Stimulated activated CD4-positive, alpha-beta T cell treated with anti-CD3 and anti-CD28 coated beads, TNF-alpha, amount 100 ng/mL, for 1 hour (primary cell): Measurements from ENCODE around the gene ZFAND6.
"Not testable (repeated sequence)": the region's sequence is repeated elsewhere in the genome, so short reads cannot be mapped to it uniquely, and the experiment has no call there.

Source experiments
- DNase-seq, 3 donors: peaks; one replicate each; pipeline ENCODE4 v3.0.0-alpha.2; 2020; ENCODE audit warnings: low read depth in 3 of 3, low spot score in 1 of 3

ZFAND6 gene

DNA sequence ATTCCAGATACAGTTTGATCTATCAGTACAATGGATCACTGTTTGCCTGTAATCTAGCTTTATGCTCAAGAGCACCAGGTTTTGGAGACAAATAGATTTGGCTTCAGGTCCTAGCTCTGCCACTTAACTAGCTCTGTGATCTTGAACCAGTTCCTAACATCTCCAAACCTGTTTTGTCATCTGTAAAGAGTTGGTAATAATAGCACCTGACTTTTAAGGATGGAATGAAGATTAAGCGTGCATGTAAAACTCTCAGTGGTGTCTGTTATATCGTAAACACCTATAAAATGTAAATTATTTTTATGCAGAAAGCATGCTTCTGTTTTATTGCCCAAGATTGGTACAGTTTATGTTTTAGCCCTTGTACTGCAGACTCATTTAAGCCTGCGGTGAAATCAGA, 36.5 kb downstream of the ZFAND6 start:
- DNase-seq, result no peak

DNA sequence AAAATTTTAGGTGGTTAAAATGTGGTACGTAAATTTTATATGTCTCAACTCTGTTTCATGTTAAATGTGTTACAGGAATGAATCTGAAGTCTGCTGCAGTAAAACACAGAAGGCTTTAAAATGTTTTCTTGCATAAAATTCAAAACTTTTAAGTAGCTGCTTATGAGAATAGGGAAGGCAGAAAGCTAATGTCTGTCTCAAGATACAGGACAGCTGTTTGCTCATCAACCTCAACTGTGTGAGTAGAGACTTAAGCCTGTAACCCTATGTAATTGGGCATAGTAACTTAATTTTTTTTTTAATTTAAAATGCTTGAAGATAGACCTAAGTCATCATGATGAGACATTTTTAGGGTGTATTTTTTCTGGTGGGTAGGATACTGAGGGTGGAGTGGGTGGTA, 38.9 kb downstream of the ZFAND6 start:
- DNase-seq, result no peak

DNA sequence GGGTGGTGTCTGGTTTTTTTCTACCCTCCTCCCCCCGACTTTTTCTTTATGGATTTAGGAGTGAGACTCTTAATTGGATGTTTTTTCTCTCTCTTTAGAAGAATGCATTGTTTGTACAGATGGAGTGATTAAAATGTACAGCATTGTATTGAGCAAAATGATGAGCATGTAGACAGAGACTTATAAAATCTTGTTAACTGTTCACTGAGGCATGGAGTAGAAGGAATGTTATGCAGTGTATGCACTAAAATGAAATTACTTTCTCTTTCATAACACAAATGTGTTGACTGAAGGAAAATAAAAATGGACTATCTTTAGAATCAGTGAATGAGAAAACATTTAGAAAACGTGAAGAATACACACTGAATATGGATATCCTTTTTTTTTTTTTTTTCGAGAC, 39.8 kb downstream of the ZFAND6 start:
- DNase-seq, result no peak

DNA sequence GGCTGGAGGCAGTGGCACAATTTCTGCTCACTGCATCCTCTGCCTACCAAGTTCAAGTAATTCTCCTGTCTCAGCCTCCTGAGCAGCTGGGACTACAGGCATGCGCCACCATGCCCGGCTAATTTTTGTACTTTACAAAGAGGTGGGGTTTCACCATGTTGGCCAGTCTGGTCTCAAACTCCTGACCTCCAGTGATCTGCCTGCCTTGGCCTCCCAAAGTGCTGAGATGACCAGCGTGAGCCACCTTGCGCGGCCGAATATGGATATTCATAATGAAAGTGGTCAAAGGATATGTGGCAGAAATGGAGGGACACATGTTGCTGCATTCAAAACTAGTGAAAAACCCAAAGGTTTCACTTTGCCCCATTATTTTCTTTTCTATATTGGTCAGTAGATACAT, 40.2 kb downstream of the ZFAND6 start:
- not testable (repeated sequence) for DNase-seq

DNA sequence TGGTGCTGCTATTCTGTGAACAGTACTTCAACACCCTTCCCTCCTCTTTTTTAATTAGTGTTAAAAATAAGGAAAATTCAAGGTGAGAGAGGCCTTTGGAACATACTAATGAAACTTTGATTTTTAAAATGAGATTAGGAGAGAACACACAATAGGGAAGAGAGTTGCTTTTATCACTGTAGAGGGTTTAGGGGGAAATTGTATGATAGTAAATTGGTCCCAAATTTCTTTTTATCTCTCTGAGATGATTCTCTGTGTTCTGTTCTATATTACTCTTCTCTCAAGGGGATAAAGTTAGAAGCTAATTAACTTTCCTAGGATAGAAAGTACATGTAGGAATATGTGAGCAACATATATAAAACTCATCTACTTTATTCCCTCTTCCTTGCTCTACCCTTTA, 40.8 kb downstream of the ZFAND6 start:
- no peak for DNase-seq

DNA sequence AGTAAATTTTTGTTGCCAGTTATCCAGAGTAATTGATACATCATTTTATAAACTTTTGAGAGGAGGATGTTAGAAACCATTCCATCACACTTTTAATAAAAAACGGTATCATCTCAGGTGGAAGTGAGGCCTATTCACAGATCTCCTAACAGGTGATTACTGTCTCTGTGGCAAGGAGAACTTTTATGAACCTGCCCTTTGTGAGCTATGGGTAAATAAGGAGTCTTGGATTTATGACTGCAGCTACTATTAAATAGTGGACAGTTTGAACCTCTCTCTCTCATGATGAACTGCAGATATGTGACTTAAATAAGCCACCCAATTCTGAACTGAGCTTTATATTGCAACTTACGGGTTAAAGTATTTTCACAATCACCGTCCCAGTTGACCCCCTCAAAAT, 45.7 kb downstream of the ZFAND6 start:
- no peak for DNase-seq

DNA sequence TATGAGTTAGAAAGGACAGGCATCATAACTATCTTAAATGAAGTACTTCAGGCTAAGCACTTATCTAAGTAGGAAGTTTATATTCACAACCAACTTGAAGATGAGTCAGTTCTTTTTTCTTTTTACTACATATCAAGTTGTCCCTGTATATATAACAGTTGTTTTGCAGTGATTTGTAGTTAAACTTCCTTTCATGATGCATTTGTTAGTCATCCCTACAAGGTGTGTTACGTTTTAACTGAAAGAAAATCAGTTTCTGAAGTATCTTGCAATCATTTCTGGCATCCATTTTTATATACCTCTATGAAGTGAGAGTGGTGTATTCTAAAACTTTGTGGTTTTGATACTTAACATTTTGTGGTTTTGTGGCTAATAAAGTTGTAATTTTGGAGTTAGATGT, 46.1 kb downstream of the ZFAND6 start:
- DNase-seq, result no peak

DNA sequence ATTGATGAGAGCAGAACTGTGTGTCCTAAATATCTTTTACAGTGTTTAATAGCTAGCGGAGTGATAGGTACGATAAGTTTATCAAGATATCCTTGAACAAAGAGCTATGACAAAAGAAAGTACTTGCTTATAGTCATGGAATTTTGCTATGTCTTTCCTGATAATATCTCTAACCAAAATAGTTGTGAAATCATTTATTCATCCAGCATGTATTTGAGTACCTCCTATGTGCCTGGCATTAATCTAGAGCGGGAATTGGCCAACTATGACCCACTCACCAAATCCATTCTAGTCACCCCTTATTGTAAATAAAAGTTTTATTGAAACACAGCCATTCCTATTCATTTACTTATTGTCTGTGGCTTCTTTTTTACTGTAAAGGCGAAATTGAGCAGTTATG, 46.6 kb downstream of the ZFAND6 start:
- no peak for DNase-seq

DNA sequence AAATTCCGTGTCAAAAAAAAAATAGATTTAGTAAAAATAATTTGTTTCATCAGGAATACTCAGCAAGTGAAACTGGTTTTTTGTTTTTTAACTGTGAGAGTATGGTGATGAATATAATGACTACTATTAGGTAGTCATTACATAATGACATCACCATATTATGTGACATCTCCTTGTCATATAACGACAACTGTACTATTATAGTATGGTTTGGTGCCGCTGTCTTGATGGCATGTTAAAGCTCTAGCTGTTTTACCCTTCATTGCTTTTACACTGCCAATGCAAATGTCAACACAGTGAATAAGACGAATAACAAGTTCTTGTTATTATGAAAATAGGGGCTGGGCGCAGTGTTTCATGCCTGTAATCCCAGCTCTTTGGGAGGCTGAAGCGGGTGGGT, 47.7 kb downstream of the ZFAND6 start:
- DNase-seq, result no peak

DNA sequence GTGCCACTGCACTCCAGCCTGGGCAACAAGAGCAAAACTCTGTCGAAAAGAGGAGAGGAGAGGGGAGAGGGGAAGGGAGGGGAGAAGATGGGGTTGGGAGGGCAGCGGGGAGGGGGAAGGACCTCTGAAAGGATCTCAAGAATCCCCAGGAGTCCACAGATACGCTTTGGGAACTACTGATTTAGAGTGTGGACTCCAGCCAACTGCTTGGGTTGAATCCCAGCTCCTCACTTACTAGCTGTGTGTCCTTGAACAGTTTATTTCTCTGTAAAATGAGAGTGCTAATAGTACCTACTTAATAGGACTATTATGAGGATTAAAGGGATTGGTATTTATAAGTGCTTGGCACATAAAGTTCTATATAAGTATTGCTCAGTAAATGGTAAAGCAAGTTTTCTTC, 48.3 kb downstream of the ZFAND6 start:
- no peak for DNase-seq

DNA sequence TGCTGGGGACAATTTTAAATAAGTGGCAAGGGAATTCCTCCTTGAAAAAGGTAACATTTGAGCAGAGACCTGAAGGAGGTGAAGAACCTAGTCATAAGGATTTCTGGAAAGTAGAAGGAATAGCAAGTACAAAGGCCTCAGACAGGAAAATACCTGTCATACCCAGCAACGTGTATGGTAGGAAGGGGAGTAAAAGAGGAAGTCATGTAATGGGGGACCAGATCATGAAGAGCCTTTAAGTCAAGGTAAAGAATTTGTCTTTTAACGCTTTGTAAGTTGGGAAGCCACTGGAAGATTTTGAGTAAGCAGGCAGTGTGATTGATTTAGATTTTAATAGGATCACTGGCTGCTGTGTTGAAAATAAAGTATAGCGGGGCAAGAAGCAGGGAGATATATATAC, 49.9 kb downstream of the ZFAND6 start:
- no peak for DNase-seq

DNA sequence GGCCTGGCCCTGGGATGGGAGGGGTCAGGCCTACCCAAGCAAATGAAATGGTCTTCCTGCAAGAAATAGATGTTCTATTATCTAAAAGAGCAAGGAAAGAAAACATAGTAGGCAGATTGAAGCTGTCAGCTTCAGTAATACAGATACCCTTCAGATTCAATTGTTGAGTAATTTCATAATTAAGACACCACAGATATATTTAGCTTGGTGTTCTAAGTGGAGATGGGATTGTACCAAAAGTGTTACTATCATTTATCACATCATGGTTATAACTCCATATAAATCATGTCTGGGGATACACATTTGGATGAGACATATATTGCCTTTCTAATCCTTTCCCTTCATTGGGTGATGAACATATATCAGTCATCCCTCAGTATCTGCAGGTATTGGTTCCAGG, 51.4 kb downstream of the ZFAND6 start:
- no peak for DNase-seq

DNA sequence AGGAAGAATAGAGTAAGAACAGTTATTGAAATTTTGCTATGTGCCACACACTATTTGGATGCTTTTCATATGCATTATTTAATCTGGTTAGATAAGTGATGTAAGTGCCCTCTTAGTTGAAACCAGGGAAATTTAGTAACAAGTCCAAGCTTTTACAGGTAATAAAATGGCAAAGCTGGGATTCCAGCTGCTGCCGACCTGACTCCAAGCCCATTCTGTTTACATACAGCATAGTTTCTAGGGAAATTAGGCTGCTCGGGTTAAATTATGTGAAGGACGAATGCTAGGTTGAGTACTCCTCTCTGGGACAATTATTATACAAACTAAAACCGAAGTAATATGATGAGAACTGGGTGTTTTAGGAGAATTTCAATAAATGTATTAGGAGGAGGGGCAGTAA, 54.6 kb downstream of the ZFAND6 start:
- no peak for DNase-seq

DNA sequence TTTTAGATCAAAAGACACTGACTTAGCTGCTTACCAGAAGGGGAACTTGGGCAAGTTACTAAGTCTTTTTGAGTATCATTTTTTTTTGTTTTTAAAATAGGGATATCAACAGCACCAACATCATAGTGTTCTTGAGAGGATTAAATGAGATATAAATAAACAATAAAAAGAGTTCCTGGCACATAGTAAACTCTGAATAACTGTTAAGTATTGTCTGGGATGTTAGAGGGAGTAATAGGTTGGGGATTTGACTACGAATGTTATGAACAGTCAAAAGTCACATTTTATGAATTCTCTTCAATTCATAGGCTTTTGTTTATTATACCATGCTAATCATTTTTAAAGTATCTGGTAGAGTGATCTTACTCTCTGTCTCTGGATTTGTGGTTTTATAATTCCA, 55.5 kb downstream of the ZFAND6 start:
- no peak for DNase-seq

DNA sequence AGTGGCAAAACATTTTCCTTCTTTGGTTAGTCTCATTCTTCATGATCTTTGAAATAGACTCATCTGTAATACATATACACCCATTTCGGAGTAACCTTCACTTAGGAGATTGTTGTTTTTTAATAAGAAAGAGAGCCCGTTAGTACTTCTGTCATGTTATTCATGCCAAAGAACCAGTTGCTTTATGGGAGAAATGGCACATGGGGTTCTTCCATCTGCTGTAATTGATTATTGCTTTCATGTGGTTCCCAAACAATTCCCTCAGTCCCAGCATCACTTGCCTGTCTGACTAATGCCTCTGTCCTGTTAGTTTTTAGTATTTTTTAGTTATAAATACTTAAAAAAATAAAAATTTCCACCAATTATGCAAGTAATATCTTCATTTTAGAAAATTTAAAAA, 59.5 kb downstream of the ZFAND6 start:
- DNase-seq, result no peak

DNA sequence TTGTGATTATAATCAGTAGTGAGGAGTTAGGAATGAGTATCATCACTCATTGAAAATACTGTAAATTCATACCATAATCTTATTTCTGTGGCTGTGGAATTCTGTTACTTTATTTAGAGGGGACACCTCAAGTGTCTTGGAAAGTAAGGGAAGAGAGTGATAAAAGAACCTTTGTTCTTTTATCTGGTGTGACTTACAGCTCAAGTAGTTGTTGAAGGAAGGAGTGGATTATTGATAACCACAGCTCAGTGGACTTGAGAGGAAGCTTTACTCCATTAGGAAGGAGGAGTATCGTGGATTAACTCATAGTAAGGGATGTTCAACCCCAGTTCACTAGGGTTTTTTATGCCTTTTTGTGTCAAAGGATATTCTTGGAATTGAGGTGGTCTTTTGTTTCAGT, 61.2 kb downstream of the ZFAND6 start:
- DNase-seq, result no peak

DNA sequence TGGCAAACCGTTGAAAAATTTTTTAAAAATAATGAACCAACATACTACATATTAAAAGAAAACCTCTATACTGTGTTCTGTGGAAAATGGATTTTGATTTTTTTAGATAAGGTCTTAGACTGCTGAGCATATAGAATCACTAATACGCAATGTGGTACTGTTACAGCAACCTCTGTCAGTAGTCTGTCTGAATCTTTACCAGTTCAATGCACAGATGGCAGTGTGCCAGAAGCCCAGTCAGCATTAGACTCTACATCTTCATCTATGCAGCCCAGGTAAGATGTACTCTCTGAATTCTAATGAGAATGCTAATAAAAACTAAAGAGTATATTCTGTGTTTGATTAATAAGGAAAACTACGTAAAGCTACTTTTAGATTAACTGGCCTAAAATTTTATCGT, 62.1 kb downstream of the ZFAND6 start:
- DNase-seq, result no peak

DNA sequence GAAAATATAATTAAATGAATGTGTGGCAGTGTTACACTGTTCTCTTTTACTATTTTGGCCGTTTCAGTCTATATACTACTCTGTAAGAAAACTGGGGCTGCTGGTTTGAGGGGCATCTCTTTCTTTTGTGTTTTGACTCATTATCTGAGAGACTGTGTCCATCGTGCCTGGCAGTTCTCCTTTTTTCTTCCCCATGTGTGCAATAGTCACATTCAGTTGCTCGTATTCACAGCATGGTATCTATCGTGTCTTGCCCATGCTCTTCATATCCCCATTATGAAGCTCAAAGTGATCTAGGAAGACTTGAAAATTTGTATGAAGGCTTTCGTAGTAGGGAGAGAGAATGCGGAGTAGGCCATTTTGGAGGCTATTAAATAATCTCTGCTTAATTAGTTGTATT, 63.6 kb downstream of the ZFAND6 start:
- DNase-seq, result no peak

DNA sequence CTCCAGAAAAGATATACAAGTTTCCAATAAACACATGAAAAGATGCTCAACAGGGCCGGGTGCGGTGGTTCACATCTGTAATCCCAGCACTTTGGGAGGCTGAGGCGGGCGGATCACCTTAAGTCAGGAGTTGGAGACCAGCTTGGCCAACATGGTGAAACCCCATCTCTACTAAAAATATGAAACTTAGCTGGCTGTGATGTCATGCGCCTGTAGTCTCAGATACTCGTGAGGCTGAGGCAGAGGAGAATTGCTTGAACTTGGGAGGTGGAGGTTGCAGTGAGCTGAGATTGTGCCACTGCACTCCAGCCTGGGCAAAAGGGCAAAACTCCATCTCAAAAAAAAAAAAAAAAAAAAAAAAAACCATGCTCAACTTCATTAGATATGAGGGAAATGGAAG, 67.8 kb downstream of the ZFAND6 start:
- not testable (repeated sequence) for DNase-seq

DNA sequence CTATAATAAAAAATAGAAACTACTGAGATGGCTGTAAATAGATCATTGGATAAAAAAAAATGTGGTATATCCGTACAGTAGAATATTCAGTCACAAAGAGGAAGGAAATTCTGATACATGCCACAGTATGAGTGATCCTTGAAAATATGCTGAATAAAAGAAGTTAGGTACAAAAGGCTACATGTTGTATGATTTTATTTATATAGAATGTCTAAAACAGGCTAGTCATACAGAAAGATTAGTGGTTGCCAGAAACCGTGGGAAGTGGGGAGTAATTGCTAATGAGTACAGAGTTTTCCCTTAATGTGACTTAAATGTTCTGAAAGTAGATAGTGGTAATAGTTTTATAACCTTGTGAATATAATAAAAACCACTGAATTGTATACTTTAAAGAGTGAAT, 68.4 kb downstream of the ZFAND6 start:
- no peak for DNase-seq

DNA sequence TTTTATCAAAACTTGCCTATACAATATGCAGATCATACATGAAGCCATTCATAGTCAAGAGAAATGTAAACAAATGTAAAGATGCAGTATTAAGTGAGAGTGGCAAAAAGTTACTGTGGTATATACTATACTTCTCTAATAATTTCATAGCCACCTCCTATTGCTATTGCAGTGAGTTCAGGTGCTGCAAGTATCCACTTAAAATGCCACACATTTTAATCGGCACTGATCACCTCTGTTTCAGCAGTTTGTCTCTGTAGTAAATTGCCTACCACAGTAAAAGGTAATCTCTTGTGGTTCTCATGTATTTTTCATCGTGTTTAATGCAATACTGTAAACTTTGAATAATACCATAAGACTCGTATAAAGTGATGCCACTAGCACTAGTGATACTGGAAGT, 72.9 kb downstream of the ZFAND6 start:
- no peak for DNase-seq

DNA sequence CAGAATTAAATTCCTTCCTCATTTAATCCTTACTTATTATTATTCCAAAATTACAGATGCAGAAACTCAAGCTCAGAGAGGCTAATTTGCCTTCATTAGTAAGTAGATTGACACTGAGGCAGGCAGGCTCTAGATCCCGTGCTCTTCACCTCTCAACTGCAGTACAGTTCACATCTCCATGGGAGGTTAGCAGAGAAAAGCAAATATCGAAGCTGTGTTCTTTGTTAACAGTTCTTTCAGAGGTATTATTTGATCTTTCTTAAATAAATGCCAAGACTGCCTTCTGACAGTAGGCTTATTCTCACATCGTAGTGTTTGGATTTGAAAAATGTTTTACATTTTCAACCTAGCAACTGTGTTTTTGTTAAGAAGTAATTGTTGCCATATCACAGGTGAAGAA, 77.4 kb downstream of the ZFAND6 start:
- no peak for DNase-seq

DNA sequence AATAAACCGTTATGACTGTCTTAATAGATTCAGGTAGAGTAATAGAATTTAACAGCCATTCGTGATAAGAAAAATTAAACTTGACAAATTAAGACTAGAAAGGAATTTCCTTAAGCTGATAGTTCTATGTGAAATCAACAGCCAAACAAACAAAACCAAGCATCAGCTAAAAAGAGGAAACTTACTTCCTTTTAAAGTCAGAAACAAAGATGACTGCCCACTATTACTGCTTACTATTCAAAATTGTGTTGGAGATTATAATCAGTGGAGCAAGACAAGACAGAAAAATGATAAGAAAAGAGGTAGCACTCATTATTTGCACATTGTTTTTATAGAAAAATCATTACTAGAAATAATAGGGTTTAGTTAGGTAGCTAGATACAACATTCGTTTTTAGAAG, 79.5 kb downstream of the ZFAND6 start:
- no peak for DNase-seq

DNA sequence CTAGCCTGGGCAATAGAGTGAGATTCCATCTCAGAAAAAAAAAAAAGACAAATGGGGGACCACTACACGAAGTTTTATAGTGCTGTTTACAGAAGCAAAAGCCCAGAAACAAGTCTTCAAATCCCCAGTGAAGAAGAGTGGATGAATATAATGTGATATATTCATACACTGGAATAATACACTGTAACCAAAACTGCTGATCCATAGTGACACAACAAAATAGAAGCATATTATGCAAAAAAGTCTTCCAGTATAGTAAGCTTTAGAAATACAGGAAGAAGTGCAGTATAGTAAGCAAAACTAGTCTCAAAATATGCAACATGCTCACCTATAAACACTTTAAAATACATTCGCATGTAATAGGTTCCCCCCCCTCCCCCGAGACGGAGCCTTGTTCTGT, 81.4 kb downstream of the ZFAND6 start:
- no peak for DNase-seq
